ENCODE measurements around the gene FBXO30.
A peak's percentile ranks its signal among the peaks of the same experiment; 100 is the strongest.

The FBXO30 gene, protein sequence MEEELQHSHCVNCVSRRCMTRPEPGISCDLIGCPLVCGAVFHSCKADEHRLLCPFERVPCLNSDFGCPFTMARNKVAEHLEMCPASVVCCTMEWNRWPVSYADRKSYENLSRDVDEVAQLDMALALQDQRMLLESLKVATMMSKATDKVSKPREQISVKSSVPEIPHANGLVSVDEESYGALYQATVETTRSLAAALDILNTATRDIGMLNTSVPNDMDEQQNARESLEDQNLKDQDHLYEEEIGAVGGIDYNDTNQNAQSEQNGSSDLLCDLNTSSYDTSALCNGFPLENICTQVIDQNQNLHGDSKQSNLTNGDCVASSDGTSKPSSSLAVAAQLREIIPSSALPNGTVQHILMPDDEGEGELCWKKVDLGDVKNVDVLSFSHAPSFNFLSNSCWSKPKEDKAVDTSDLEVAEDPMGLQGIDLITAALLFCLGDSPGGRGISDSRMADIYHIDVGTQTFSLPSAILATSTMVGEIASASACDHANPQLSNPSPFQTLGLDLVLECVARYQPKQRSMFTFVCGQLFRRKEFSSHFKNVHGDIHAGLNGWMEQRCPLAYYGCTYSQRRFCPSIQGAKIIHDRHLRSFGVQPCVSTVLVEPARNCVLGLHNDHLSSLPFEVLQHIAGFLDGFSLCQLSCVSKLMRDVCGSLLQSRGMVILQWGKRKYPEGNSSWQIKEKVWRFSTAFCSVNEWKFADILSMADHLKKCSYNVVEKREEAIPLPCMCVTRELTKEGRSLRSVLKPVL

DNA sequence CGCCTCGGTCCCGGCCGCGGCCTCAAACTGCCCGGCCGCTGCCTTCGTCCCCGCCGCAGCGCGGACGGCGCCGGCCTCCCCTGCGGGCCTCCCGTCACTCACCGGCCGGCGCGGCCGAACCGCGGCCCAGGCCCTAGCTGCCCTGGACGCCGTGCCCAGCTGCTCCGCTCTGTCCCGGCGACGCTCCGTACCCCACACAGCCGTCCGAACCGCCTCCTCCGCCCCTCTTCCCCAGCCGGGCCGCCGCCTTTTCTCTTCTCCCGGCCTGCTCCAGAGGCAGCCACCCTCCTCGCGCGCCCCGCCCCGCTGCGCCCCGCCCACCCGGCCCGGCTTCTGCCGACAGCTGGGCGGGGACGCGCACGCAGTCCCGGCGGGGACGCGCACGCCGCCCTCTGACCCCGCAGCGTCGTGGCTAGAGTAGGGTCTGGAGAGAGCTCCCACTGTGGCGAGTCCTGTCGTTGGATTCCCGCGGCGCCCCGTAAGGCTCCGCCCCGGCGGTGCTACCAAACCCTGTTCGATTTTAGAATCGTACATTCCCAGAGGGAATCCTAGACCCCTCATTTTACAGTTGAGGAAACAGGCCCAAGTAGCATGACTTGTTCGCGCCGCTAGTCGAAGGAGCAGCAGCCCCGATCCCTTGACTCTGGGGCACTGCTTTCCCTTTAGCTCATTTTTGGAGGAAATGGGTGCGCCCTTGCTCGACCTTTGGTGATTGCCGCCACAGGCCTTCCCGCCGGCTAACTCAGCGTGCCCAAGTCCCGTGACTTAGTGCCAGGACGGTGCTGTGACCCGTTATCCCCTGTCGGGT lies at the start of gene FBXO30:
TSS of gene FBXO30 (minus strand) at position 295 of the 808 bp plus-strand sequence. CDS start 8,390 bp downstream, outside the sequence.
- no peak for DNase-seq (ENCODE audit: low read depth)

DNA sequence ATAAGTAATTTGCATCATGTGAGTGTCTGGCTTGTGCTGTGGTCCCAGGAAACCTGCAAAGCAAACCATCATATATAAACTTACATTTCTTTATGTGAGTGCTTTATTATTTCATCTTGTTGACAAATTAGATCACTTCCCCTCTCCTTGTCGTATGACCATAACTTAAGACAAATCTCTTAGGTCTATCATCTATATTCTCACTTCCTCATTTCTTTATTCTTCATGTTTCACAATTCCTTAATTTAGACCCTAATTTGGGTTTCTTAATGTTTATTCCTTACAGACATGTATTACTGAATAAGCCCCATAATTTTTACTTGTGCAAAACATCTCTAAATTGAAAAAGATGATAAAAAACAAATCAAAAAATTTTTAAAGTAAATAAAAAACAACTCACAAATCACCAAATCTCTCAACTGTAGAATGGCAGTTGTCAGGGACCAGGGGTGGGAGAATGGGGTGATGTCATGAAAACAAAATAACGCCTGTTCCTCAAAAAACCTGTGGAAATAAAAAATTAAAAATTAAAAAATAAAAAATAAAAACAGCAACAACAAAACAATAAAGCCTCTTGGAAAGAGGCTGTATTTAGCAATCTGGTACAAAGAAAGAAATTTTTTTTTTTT lies 49.5 kb upstream of the FBXO30 start:
- no peak for DNase-seq (ENCODE audit: low read depth)

DNA sequence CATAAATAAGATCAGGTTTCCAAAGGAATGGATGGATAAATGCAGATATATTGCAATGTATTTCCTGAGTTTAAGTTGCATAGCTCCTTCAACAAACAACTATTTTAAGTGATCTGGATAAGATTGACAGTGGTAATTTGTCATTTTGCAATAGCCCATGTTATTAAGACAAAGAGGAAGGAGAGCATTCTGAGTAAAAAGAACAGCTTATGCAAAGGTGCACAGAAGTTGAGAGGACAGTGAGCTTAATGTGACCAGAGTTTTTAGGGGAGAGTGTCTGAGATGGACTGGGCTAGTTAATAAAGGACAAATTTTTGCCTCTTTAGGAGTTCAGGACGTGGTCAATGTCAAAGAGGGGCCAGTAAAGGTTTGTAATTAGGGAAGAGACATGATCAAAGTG lies 48.8 kb upstream of the FBXO30 start:
- DNase-seq (ENCODE audit: low read depth) = no peak

DNA sequence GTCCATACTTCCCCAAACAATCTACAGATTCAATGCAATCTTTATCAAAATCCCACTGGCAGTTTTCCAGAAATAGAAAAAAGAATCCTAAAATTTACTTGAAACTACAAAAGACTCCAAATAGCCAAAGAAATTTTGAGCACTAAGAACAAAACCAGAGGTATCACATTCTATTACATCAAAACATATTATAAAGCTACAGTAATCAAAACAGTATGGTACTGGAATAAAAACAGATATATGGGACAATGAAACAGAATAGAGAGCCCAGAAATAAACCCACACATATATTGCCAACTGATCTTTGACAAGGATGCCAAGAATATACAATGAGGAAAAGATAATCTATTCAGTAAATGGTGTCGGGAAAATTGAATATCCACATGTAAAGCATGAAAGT lies 46.0 kb upstream of the FBXO30 start:
- no peak for DNase-seq (ENCODE audit: low read depth)

DNA sequence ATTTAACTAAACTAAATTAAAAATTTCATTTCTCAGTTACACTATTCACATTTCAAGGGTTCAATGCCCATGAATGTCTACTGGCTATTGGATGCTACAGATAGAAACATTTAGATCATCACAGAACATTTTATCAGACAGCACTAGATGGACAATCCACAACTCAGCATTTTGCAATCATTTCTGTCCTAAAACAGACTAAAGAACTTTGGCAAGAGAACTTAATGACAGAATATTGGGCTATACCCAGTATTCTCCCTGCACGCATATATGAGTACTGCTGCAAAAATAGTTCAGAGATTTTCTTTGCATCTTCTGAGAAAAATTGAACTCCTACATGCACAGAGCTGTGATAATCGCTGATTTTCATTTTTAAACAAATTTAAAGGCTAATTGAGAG lies 36.1 kb upstream of the FBXO30 start:
- DNase-seq (ENCODE audit: low read depth) = no peak

DNA sequence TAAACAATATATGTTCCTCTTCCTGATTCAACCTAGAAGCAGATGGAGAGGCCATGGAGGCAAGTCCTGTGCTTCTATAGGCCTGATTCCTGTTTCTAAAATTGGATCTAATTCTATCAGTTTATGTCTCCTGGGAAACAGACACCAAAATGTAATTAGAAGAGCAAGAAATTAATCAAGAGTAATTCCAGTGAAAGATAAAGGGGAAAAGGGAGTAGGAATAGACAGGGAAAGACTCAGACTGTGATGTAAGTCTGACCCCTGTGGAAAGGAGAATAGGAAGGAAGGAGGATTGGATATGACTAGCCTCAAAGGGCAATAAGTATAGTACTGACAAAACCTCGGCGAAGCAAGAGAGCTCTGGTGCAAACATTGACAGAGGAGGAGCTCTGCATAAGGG lies 33.9 kb upstream of the FBXO30 start:
- no peak for DNase-seq (ENCODE audit: low read depth)

DNA sequence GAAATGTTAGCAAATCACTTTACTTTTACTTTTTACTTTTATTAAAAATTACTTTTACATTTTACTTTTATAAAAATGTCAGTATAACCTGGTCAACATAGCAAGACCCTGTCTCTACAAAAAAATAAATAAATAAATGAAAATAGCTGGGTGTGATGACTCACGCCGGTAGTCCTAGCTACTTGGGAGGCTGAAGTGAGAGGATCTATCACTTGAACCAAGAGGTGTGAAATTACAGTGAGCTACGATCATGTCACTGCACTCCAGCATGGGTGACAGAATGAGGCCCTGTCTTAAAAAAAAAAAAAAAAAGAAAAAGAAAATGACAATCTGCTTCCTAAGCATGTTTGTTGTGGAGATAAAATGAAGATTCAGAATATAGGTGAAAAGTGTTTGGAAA lies 31.0 kb upstream of the FBXO30 start:
- DNase-seq (ENCODE audit: low read depth) = no peak

DNA sequence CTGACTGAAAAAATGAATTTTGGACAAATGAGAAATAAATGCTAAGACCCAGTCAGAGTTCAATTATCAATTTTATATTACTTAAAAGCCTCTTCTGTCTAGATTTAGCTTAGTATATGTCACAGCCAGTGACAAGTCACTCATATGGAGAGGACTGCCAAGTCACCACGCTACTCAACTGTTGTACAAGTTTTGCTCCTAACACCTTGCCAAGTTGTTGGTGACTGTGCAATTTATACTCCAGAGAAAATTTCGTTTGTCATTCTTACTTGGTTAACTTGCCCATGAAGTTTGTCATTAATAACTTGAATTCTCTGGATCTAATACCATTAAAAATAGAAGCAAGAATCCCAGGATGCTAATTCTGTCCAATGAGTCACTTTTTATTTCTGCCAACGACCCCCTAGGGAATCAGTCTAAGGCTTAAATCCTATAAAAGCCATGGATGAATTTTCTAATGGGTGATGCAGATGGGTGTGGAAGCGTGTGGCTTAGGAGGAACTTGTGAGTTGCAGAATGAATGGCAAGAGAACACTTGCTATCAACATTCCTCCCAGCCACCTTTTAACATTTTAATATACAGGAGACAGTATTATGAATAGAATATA lies 30.4 kb upstream of the FBXO30 start:
- DNase-seq (ENCODE audit: low read depth) = no peak

DNA sequence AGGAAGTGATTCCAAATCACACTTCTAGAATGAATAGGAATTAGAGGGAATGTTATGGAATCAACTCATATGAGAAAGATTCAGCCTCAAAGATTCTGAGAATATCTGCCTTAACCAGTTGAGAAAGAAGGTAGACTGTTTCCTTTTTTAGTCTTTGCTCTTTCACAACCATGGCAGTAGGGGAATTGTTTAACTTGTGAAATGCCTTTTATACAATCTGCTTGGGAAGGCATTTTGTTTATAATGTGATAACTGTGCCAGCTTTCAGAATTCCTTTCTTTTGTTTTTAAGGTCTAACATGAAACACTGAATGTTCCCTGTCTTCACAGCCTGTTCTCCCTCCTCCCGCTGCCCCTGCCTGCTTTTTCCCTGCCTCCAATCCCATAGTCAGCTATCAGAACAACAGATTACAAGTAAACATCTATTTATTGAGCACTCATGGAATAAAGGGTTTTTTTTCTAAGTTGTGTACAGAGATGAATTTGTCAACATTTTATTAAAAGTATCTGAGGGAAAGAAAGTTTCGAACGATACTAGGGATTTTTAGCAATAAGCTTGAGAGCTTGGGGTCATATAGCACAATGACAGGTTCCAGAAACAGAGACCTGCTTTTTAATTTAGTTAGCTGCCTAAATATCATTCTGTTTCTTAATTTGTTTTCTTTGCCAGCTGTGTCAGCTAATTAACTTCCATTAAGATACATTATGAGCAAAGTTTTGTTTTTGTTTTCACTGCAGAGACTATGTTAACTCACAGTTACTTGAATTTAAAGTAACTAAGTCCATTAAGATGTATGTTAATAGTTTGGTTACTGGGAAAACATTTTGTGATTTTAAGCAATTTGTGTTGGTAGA lies 28.3 kb upstream of the FBXO30 start:
- peak; percentile 19 for DNase-seq (ENCODE audit: low read depth)

DNA sequence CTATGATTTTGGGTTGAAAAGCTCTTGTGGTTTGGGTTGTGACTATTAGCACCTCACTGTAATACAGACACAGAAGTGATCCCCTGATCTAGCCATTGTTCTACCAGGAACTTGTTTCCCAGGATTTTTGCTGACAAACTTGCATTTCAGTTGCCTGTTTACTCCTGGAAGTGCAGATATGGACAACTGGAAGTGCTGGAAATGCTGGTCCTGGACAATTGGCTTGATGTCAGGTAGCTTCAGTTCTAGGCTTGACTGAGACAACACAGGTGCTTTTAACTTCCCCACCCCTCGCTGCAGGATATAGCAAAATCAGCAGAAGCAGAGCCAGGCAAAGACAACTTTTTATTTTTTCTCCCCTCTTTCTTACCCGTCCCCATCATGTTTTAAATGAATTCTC lies 27.1 kb upstream of the FBXO30 start:
- DNase-seq (ENCODE audit: low read depth) = no peak

DNA sequence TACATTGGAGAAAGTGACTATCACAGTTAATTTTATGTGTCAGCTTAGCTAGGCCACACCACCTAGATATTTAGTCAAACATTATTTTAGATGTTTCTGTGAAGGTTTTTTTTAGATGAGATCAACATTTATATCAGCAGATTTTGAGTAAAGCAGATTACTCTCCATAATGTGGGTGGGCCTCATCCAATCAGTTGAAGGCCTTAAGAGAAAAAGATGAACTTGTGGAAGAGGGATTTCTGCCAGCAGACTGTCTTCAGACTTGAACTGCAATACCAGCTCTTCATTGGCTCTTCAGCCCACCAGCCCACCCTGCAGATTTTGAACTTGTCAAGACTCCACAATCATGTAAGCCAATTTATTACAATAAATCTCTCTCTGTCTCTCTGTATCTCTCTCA lies 25.1 kb upstream of the FBXO30 start:
- DNase-seq (ENCODE audit: low read depth) = no peak

DNA sequence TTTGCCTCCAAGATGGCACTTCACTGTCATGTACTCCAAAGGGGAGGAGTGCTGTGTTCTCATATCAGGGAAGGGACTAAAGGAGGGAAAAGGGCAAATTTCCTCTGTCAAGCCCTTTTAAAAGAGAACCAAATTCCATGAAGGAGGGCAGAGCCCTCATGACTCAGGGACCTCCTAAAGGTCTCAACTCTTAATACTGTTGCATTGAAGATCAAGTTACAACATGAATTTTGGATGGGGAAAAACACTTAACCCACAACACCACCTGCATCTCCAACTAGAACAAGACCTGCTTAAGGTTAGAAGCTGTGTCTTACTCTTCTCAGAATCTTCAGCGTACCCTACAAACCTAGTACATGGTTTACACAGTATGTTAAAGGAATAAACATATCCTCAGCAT lies 23.7 kb upstream of the FBXO30 start:
- no peak for DNase-seq (ENCODE audit: low read depth)

DNA sequence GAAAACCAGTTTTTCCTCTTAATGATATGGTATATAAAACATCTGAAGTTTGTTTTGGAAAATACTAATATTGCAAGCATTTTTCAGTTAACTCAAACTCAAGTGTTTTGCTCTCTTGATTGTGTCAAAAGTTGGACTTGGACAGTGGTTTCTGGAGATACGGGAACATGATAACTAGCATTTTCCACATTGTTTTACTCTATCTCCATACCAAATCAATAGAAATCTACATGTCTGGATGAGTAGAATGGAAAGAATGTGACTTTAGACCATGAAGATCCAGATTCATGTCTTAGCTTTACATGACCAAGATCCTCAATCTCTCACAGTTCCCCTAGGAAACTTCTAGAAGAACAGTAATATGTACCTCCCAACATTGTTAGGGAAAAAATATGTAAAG lies 22.2 kb upstream of the FBXO30 start:
- no peak for DNase-seq (ENCODE audit: low read depth)

DNA sequence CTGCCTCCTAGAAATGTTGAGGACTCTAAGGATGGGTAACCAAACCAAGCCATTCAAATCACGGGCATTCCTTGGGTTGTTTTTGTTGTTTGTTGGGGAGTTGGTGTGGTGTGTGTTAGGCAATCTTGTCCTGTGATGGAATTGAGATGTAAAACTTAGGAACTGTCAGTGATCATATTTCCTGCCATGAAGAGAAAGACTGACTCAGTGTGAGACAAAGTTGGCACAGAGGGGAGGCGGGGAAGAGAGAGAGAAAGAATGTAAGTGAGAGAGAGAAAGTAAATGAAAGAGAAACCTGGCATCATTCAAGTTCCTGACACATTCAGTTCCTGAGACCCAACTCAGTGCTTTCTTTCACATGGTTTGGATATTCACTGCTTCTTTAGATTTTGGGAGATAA lies 21.6 kb upstream of the FBXO30 start:
- no peak for DNase-seq (ENCODE audit: low read depth)

DNA sequence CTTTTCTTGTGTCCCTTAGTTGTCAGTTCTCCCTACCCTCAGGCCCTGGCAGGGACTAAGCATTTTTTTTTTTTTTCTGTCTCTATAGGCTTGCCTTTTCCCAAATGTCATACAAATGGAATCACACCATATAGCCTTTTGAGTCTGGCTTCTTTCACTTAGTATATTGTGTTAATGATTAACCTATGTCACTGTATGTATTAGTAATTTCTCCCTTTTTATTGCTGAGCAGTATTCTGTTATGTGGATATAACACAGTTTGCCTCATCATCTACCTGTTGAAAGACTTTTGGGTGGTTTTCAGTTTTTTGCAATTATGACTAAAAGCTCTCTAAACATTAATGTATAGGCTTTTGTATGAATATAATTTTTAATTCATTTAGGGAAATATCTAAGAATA lies 16.0 kb upstream of the FBXO30 start:
- no peak for DNase-seq (ENCODE audit: low read depth)

DNA sequence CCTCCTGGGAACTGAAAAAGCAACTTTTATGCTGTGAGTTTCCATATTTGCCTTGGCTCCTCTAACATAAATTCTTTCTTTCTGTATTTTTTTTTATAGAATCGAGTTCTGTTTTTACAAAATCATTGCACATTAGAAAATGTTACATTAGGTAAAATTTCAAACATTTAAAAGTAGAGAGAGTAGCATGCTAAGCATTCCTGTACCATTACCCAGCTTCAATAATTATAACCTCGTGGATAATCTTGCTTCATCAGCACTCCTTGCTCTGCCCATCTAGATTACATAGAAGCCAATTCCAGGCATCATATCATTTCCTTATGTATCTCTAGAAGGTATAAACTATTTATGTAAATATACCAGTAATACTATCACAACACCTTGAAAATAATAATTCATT lies 15.4 kb upstream of the FBXO30 start:
- DNase-seq (ENCODE audit: low read depth) = no peak

DNA sequence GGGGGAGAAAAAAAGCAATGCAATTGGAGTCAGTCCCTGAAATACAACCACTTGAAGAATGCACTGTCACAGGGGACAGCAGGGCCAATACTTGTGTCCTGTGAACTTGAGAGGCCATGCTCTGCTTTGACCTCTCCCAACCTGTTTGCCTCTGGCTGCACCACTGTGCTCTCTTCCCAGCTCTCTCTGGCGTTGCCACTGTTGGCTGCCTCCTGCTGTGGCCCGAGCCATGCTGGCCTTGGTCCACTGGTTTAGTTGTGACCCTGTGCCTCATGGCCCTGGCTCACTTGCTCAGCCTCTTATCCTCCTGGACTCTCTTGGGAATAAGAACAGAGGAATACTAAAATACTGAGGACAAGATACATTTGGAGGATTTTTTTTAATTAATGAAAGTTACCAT lies 14.5 kb upstream of the FBXO30 start:
- DNase-seq (ENCODE audit: low read depth) = no peak

DNA sequence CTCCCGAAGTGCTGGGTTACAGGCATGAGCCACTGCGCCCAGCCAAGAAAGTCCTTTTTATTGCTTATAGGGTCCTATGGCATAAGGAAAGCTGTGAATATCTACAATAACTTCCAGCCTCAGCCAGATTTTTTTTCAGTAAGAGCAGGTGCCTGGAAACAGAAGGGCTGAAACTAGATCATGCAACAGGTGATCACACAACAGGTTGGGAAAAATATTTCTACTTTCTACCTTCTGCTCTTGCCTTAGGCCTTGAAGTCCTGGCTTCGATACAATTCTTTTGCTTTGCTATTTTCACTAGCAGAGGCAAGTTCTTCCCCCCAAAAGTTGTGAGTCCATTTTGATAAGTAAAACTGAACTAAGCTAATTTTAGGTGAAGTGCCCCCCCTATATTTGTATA lies 9.7 kb upstream of the FBXO30 start:
- no peak for DNase-seq (ENCODE audit: low read depth)

DNA sequence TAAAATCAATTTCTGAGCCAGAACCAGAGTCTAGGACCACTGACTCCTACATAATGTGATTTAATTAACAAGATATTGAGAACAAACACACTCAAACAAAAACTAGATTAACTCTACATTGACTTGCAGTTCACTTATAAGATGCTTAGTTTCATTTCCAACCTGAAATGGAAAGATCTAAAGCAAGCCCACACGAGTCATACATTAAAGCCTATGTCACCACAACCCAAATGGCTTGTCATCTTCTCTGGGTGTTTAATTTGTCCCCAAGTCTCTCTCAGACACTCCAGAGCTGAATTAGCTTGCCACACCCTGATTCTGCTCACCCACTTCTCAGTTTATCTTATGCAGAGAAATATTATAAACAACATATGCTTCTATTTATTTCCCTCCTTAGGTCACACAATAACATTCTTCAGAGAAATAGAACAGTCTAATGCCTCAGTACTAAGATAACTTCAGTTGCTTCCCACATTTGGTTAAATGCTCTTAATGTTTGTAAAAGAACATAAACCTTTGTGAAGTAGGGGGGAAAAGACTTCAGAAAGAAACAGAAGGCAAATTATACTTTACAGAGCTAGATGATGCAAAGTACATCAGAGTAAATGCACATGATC lies 8.8 kb upstream of the FBXO30 start:
- DNase-seq (ENCODE audit: low read depth) = no peak

DNA sequence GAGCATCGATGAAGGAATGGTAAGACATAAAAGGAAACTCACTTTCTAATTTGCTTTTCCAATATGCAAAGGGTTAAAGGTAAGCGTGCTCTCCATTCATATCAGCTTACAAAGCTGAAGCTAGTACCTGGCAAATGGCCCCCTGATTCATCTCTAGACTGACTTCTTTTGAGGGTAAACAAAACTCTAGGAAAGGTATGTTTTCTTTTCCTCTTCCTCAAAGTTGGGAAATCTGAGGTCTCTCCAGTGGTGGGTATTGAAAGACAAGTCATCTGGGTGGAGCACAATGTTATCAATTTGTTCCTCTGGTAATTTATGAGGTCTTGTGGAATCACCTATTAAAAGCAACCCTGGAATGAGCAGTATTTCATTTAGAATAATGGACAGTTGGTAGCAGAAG lies 7.9 kb upstream of the FBXO30 start:
- DNase-seq (ENCODE audit: low read depth) = no peak

Measured in GM04503 (cell line).